OCI-LY7 (cell line): ENCODE measurements around the gene PLSCR1. TPM values are rescaled to one million over a fixed set of nuclear protein-coding genes. Genes with fewer than 3 reads are reported as not detected.
"Not testable (repeated sequence)": the region's sequence is repeated elsewhere in the genome, so short reads cannot be mapped to it uniquely, and the experiment has no call there.

Experiments
- BruUV-seq: library from RNA; stranded (reverse); fragments of 400-500 nt; replicated peaks from 2 replicates; lab custom pipeline; 2021; lab: Mats Ljungman, UMichigan
- CTCF ChIA-PET: fragments of 300-600 bp; sonication (Branson Sonifier 250); formaldehyde crosslinking; loops from one replicate; lab custom pipeline; 2022; ENCODE audit warnings: antibody characterized with exemption; ENCODE audit not compliant: unreplicated experiment; lab: Charles Lee
- POLR2A ChIA-PET: fragments of 300-600 bp; sonication (Branson Sonifier 250); formaldehyde crosslinking; loops from one replicate; lab custom pipeline; 2022; ENCODE audit warnings: antibody characterized with exemption; lab: Charles Lee
- DNase-seq: peaks from one replicate; pipeline ENCODE4 v3.0.0-alpha.2; 2015; ENCODE audit warnings: low spot score
- H2AFZ ChIP-seq: fragments of 200-600 bp; sonication (generic), shearing (Covaris generic); 2 replicates; pipeline ENCODE4 v1.6.1; 2014; ENCODE audit warnings: mild to moderate bottlenecking, antibody characterized with exemption, low read length, moderate library complexity
- H3K27ac ChIP-seq: fragments of 200-600 bp; sonication (generic); 2 replicates; pipeline ENCODE4 v1.5.1; 2014; ENCODE audit warnings: mixed run types, low read depth, mild to moderate bottlenecking, moderate library complexity, low read length, inconsistent platforms; ENCODE audit not compliant: poor library complexity, severe bottlenecking
- H3K36me3 ChIP-seq: fragments of 200-600 bp; sonication (generic); 2 replicates; pipeline ENCODE4 v1.6.1; 2014; ENCODE audit warnings: mild to moderate bottlenecking, antibody characterized with exemption, low read length, moderate library complexity, mixed read lengths; ENCODE audit not compliant: insufficient read depth
- H3K4me1 ChIP-seq: fragments of 200-600 bp; sonication (generic); 2 replicates; pipeline ENCODE4 v1.5.1; 2014; ENCODE audit warnings: mild to moderate bottlenecking, low read length; ENCODE audit not compliant: insufficient read depth, poor library complexity, severe bottlenecking
- H3K4me2 ChIP-seq: fragments of 200-600 bp; sonication (generic); 2 replicates; pipeline ENCODE4 v1.6.1; 2014; ENCODE audit warnings: mild to moderate bottlenecking, low read length
- H3K4me3 ChIP-seq: fragments of 200-600 bp; sonication (generic); 2 replicates; pipeline ENCODE4 v1.5.1; 2014; ENCODE audit warnings: mild to moderate bottlenecking, low read depth, low read length; ENCODE audit not compliant: poor library complexity, severe bottlenecking
- H3K79me2 ChIP-seq: fragments of 200-600 bp; sonication (generic); 2 replicates; pipeline ENCODE4 v1.6.1; 2016; ENCODE audit warnings: low read depth, mild to moderate bottlenecking, low read length, moderate library complexity, mixed read lengths; ENCODE audit not compliant: insufficient read depth
- H3K9me2 ChIP-seq: fragments of 200-600 bp; sonication (generic); 2 replicates; pipeline ENCODE4 v1.6.1; 2016; ENCODE audit warnings: mild to moderate bottlenecking, low read length, mixed read lengths; ENCODE audit not compliant: insufficient read depth
- H3K9me3 ChIP-seq: fragments of 200-600 bp; sonication (generic); 2 replicates; pipeline ENCODE4 v1.6.1; 2014; ENCODE audit warnings: mild to moderate bottlenecking, mixed run types, low read length, mixed read lengths
- H4K20me1 ChIP-seq: fragments of 200-600 bp; sonication (generic); 2 replicates; pipeline ENCODE4 v1.6.1; 2014; ENCODE audit warnings: mild to moderate bottlenecking, antibody characterized with exemption, low read length, moderate library complexity, mixed read lengths; ENCODE audit not compliant: insufficient read depth
- EZH2phosphoT487 ChIP-seq: fragments of 200-600 bp; sonication (generic); IDR thresholded peaks from 2 replicates; pipeline ENCODE4 v1.6.1; 2018; ENCODE audit warnings: low read depth, borderline replicate concordance, mild to moderate bottlenecking, mixed run types, antibody characterized with exemption, low read length, moderate library complexity, mixed read lengths
- intact Hi-C: fragments of 100-400 bp; cut with micrococcal nuclease; formaldehyde crosslinking; loops from one replicate; pipeline ENCODE4 v1.10.0; 2022; ENCODE audit not compliant: unreplicated experiment
- total RNA-seq, 2 experiments: library from RNA; depleted of rRNA in 1 of 2; stranded (reverse); fragments of >200 nt in 1 of 2; shearing (Covaris generic) in 1 of 2; gene quantifications; 2 replicates each; pipeline ENCODE4 v1.2.3, GENCODE V29; 2014 to 2022
- TF ChIP-seq, protein P1 (sequence below): fragments of 200-600 bp; sonication (generic); conservative IDR thresholded peaks from 2 replicates; pipeline ENCODE4 v1.5.1; 2014; ENCODE audit warnings: mild to moderate bottlenecking, antibody characterized with exemption, low read length, moderate library complexity, mixed read lengths

Gene PLSCR1
- total RNA-seq, 2 experiments from 2014 or later = 1.8 to 13.4 TPM

DNA sequence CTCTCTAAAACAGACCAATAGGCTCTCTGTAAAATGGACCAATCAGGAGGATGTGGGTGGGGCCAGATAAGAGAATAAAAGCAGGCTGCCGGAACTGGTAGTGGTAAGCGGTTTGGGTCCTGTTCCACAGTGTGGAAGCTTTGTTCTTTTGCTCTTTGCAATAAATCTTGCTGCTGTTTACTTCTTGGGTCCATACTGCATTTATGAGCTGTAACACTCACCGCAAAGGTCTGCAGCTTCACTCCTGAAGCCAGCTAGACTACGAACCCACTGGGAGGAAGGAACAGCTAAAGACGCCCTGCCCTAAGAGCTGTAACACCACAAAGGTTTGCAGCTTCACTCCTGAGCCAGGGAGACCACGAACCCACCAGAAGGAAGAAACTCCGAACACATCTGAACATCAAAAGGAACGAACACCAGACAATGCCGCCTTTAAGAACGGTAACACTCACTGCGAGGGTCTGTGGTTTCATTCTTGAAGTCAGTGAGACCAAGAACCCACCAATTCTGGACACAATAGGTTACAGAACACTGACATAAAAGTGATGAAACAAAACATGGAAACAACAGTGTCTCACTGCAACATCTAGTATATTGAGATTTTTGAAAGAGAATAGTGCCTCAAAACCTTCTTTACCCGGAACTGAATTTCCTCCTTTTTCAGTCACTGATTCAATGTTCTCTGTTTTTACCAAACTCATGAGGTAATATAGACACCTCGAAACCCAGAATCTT, 46.2 kb downstream of the PLSCR1 start:
- H3K36me3 ChIP-seq = no peaks in the 10 kb centered on the region
- H3K4me1 ChIP-seq = no peaks in the 10 kb centered on the region
- H3K4me2 ChIP-seq = no peak overlapping the region
- H3K27ac ChIP-seq = no peak overlapping the region
- ChIA-PET CTCF (no interaction called here), POLR2A (no interaction called here)
- no TSS peak for BruUV-seq
- H2AFZ ChIP-seq = no peak overlapping the region
- DNase-seq = no peak
- intact Hi-C loops = no loop called here
- TF ChIP-seq, protein P1, sequence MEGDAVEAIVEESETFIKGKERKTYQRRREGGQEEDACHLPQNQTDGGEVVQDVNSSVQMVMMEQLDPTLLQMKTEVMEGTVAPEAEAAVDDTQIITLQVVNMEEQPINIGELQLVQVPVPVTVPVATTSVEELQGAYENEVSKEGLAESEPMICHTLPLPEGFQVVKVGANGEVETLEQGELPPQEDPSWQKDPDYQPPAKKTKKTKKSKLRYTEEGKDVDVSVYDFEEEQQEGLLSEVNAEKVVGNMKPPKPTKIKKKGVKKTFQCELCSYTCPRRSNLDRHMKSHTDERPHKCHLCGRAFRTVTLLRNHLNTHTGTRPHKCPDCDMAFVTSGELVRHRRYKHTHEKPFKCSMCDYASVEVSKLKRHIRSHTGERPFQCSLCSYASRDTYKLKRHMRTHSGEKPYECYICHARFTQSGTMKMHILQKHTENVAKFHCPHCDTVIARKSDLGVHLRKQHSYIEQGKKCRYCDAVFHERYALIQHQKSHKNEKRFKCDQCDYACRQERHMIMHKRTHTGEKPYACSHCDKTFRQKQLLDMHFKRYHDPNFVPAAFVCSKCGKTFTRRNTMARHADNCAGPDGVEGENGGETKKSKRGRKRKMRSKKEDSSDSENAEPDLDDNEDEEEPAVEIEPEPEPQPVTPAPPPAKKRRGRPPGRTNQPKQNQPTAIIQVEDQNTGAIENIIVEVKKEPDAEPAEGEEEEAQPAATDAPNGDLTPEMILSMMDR = no peak
- TF ChIP-seq EZH2phosphoT487 = no peak
- no peaks in the 10 kb centered on the region for H3K9me3 ChIP-seq
- H3K4me3 ChIP-seq = no peak overlapping the region
- H3K9me2 ChIP-seq = no peaks in the 10 kb centered on the region
- no peaks in the 10 kb centered on the region for H3K79me2 ChIP-seq
- H4K20me1 ChIP-seq = no peaks in the 10 kb centered on the region

- H3K9me3 ChIP-seq, H3K4me1 ChIP-seq, H3K79me2 ChIP-seq, H3K4me2 ChIP-seq, H4K20me1 ChIP-seq, H3K27ac ChIP-seq, CTCF ChIA-PET, H2AFZ ChIP-seq, H3K9me2 ChIP-seq, POLR2A ChIA-PET, DNase-seq, BruUV-seq, H3K36me3 ChIP-seq, H3K4me3 ChIP-seq, intact Hi-C loops: not testable (repeated sequence)
Measured at GRCh38 chr3:146497145-146497843, 47.1 kb downstream of the PLSCR1 start.

DNA sequence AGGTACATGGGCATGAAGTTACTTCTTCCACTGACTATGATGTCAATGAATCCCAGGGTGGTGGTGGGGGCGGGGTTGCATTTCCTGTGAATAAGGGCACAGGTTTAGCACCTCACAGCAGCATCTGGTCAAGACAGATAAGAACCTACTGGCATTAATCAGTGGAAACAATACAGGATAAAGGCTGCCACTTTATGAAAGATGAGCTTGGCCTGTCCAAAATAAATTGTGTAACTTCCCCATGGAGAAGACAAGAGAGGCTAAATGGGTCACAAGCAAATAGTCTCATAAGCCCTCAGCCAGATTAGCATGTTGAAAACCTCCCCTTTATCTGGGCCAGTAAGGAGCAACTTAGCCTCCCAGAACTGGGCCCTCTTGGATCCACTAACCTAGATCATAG, 47.7 kb downstream of the PLSCR1 start:
- POLR2A ChIA-PET = interaction anchor here (0.7 kb wide), 2 partner anchors 137 to 252 kb away, joined by 3 to 4 read pairs; no protein-coding TSS in a partner anchor
- Histone ChIP-seq H3K4me1 (no peaks in the 10 kb centered on the region), H3K9me2 (no peaks in the 10 kb centered on the region), H3K27ac (no peak overlapping the region), H3K4me2 (no peak overlapping the region), H4K20me1 (no peaks in the 10 kb centered on the region), H3K4me3 (no peak overlapping the region), H3K9me3 (no peaks in the 10 kb centered on the region), H3K79me2 (no peaks in the 10 kb centered on the region), H3K36me3 (no peaks in the 10 kb centered on the region), H2AFZ (no peak overlapping the region)
- TF ChIP-seq, protein P1 = no peak
- TF ChIP-seq EZH2phosphoT487 = no peak
- BruUV-seq = no TSS peak
- intact Hi-C loops = no loop called here
- CTCF ChIA-PET = no interaction called here
- DNase-seq = no peak
